Transverse colon (tissue), 4 donors: ENCODE measurements around the gene CPSF4L. TPM values are rescaled to one million over a fixed set of nuclear protein-coding genes. Genes with fewer than 3 reads are reported as not detected.

Experiments
- DNase-seq: peaks from one replicate; pipeline ENCODE4 v3.0.0-alpha.2; 2019
- H3K27ac ChIP-seq, 4 donors: fragments of 200-600 bp; sonication (generic); 2 replicates each; pipeline ENCODE4 v1.5.1; 2016 to 2018; ENCODE audit warnings: inconsistent platforms in 4 of 4
- H3K27me3 ChIP-seq: fragments of 200-600 bp; sonication (generic); 2 replicates; pipeline ENCODE4 v1.5.1; 2017; ENCODE audit warnings: inconsistent platforms
- H3K36me3 ChIP-seq, 4 donors: fragments of 200-600 bp; sonication (generic); 2 replicates each; pipeline ENCODE4 v1.5.1; 2017 to 2019; ENCODE audit warnings: inconsistent platforms in 4 of 4
- H3K4me1 ChIP-seq, 4 donors: fragments of 200-600 bp; sonication (generic); 2 replicates each; pipeline ENCODE4 v1.5.1; 2017 to 2020; ENCODE audit warnings: inconsistent platforms in 4 of 4
- H3K4me3 ChIP-seq, 4 donors: fragments of 200-600 bp; sonication (generic); 1 replicate in 1 of 4; 2 replicates in 3 of 4; pipeline versions ENCODE4 v1.5.1 to v1.6.1; 2017 to 2019; ENCODE audit warnings: inconsistent platforms in 4 of 4
- H3K9me3 ChIP-seq, 2 donors: fragments of 200-600 bp; sonication (generic); 2 replicates each; pipeline ENCODE4 v1.5.1; 2017 to 2019; ENCODE audit warnings: inconsistent platforms in 2 of 2
- EP300 ChIP-seq: sonication (generic); formaldehyde crosslinking; IDR thresholded peaks from one replicate; pipeline ENCODE4 v1.6.1; 2017; ENCODE audit warnings: antibody characterized with exemption, low read depth
- POLR2A ChIP-seq: fragments of 450-650 bp; IDR thresholded peaks from one replicate; pipeline ENCODE4 v1.6.1; 2016; ENCODE audit warnings: antibody characterized with exemption, mild to moderate bottlenecking, moderate library complexity
- POLR2AphosphoS5 ChIP-seq, 3 donors: sonication (generic); formaldehyde crosslinking; IDR thresholded peaks; one replicate each; pipeline ENCODE4 v1.6.1; 2016; ENCODE audit warnings: antibody characterized with exemption in 3 of 3
- WGBS, 2 donors: methylation state at CpG; one replicate each; pipeline ENCODE4 v1.1.5; 2018; ENCODE audit warnings: low coverage in 1 of 2; 5-methylcytosine and 5-hydroxymethylcytosine counted together
- in situ Hi-C, 4 donors: fragments of 200-750 bp; cut with MboI; loops; one replicate each; pipeline versions ENCODE4 v1.15.0 to v1.15.1; 2017; ENCODE audit warnings: low sequenced_read_pairs in 3 of 4, low pct_ligation_motif_present in 1 of 4, low pct_unique_long_range_greater_than_20kb in 1 of 4
- intact Hi-C: fragments of 100-400 bp; cut with DNase I; formaldehyde crosslinking; loops from one replicate; pipeline ENCODE4 v1.15.1; 2023; ENCODE audit warnings: low total_unique reads
- total RNA-seq, 4 donors: library from RNA; depleted of rRNA; stranded (reverse); fragments of >200 nt; gene quantifications; one replicate each; pipeline ENCODE4 v1.1.0, GENCODE V29; 2016
- TF ChIP-seq, protein P1 (sequence below), 5 experiments: fragments of 200-600 bp in 3 of 5; fragments of 450-650 bp in 2 of 5; sonication (generic) in 3 of 5; IDR thresholded peaks; 1 replicate in 2 of 5; 2 replicates in 3 of 5; pipeline ENCODE4 v1.5.1; 2016 to 2017; ENCODE audit warnings: antibody characterized with exemption in 5 of 5, inconsistent platforms in 3 of 5, mild to moderate bottlenecking in 2 of 5, moderate library complexity in 1 of 5

The CPSF4L gene
- total RNA-seq, 4 donors from 2014 or later: not detected

GRCh38 chr17:73261952-73262675 lies 434 bp upstream of the CPSF4L start:
- Histone ChIP-seq H3K27ac (peak overlapping the region; percentile 73 to 79 (median 78)), H3K4me3 (peak overlapping the region in 1 of 4 donors; percentile 19), H3K36me3 (no peaks in the 10 kb centered on the region), H3K9me3 (no peaks in the 10 kb centered on the region), H3K27me3 (no peaks in the 10 kb centered on the region), H3K4me1 (peaks cover 4 to 19% (median 16%) of the 10 kb centered on the region in 4 donors)
- intact Hi-C loops (no loop called here), in situ Hi-C loops (no loop called here)
- TF ChIP-seq POLR2AphosphoS5 (IDR thresholded peaks at IDR 0.05) (peak in 2 of 3 donors; percentile 17 to 46), EP300 (no peak), POLR2A (peak; percentile 20)
- peak; percentile 83 for DNase-seq
- WGBS, 2 donors: 39% methylated on average over 18 of the region's 19 CpGs; no CpG with 5 or more reads in 1 of the 2 donors

GRCh38 chr17:73257516-73257915 lies 4.2 kb downstream of the CPSF4L start:
- no peaks in the 10 kb centered on the region for H3K9me3 ChIP-seq
- no peak overlapping the region for H3K27ac ChIP-seq
- 74% methylated on average over 6 of the region's 6 CpGs; no CpG with 5 or more reads in 1 of the 2 donors for WGBS, 2 donors
- intact Hi-C loops (no loop called here), in situ Hi-C loops (loop anchor here in 1 of 4 donors (5.0 kb wide), 1 partner anchor 115 kb away; no protein-coding TSS in a partner anchor)
- no peak overlapping the region for H3K4me3 ChIP-seq
- no peak for TF ChIP-seq EP300
- no peak for TF ChIP-seq POLR2AphosphoS5 (IDR thresholded peaks at IDR 0.05)
- TF ChIP-seq, protein P1, sequence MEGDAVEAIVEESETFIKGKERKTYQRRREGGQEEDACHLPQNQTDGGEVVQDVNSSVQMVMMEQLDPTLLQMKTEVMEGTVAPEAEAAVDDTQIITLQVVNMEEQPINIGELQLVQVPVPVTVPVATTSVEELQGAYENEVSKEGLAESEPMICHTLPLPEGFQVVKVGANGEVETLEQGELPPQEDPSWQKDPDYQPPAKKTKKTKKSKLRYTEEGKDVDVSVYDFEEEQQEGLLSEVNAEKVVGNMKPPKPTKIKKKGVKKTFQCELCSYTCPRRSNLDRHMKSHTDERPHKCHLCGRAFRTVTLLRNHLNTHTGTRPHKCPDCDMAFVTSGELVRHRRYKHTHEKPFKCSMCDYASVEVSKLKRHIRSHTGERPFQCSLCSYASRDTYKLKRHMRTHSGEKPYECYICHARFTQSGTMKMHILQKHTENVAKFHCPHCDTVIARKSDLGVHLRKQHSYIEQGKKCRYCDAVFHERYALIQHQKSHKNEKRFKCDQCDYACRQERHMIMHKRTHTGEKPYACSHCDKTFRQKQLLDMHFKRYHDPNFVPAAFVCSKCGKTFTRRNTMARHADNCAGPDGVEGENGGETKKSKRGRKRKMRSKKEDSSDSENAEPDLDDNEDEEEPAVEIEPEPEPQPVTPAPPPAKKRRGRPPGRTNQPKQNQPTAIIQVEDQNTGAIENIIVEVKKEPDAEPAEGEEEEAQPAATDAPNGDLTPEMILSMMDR (IDR thresholded peaks at IDR 0.05): no peak
- no peak for TF ChIP-seq POLR2A
- DNase-seq: peak; percentile 13
- peaks cover 4 to 12% (median 9%) of the 10 kb centered on the region in 4 donors for H3K4me1 ChIP-seq
- H3K27me3 ChIP-seq: no peaks in the 10 kb centered on the region
- no peaks in the 10 kb centered on the region for H3K36me3 ChIP-seq

- intact Hi-C loops (loop anchor here (1.0 kb wide), 1 partner anchor 113 kb away; no protein-coding TSS in a partner anchor), in situ Hi-C loops (loop anchor here in 1 of 4 donors (5.0 kb wide), 1 partner anchor 116 kb away; no protein-coding TSS in a partner anchor)
- Histone ChIP-seq H3K27me3 (no peaks in the 10 kb centered on the region), H3K4me3 (no peak overlapping the region), H3K36me3 (no peaks in the 10 kb centered on the region), H3K9me3 (no peaks in the 10 kb centered on the region), H3K4me1 (peaks cover 0 to 2% (median 0%) of the 10 kb centered on the region in 4 donors), H3K27ac (no peak overlapping the region)
- no peak for TF ChIP-seq EP300
- TF ChIP-seq, protein P1 (IDR thresholded peaks at IDR 0.05): no peak
- no peak for TF ChIP-seq POLR2AphosphoS5 (IDR thresholded peaks at IDR 0.05)
- TF ChIP-seq POLR2A: no peak
- peak; percentile 4 for DNase-seq
- 89 to 100% methylated on average over 2 to 3 of the region's 3 CpGs for WGBS, 2 donors
Measured at GRCh38 chr17:73256220-73256619, 5.5 kb downstream of the CPSF4L start.

- 0 to 7% methylated on average over 2 to 8 of the region's 8 CpGs for WGBS, 2 donors
- Histone ChIP-seq H3K27me3 (no peaks in the 10 kb centered on the region), H3K4me1 (no peaks in the 10 kb centered on the region), H3K9me3 (no peaks in the 10 kb centered on the region), H3K4me3 (no peak overlapping the region), H3K27ac (no peak overlapping the region), H3K36me3 (no peaks in the 10 kb centered on the region)
- no peak for TF ChIP-seq EP300
- TF ChIP-seq, protein P1 (IDR thresholded peaks at IDR 0.05): peak; percentile 98 to 99 (median 98)
- intact Hi-C loops: loop anchor here (1.0 kb wide), 1 partner anchor 114 kb away; no protein-coding TSS in a partner anchor
- peak; percentile 59 for DNase-seq
- in situ Hi-C loops: loop anchor here in 1 of 4 donors (5.0 kb wide), 1 partner anchor 117 kb away; no protein-coding TSS in a partner anchor
Measured at GRCh38 chr17:73255671-73256181, 6.0 kb downstream of the CPSF4L start.
